Stimulated activated CD8-positive, alpha-beta memory T cell treated with anti-CD3 and anti-CD28 coated beads, Interleukin-15, amount 100 ng/mL, for 4 hours (primary cell): ENCODE data around the gene C15orf39.
"Not testable (repeated sequence)": the region's sequence is repeated elsewhere in the genome, so short reads cannot be mapped to it uniquely, and the experiment has no call there.

Source experiments
- DNase-seq, 2 donors: peaks; one replicate each; pipeline ENCODE4 v3.0.0-alpha.2; 2020; ENCODE audit warnings: low read depth in 2 of 2

Gene C15orf39

DNA sequence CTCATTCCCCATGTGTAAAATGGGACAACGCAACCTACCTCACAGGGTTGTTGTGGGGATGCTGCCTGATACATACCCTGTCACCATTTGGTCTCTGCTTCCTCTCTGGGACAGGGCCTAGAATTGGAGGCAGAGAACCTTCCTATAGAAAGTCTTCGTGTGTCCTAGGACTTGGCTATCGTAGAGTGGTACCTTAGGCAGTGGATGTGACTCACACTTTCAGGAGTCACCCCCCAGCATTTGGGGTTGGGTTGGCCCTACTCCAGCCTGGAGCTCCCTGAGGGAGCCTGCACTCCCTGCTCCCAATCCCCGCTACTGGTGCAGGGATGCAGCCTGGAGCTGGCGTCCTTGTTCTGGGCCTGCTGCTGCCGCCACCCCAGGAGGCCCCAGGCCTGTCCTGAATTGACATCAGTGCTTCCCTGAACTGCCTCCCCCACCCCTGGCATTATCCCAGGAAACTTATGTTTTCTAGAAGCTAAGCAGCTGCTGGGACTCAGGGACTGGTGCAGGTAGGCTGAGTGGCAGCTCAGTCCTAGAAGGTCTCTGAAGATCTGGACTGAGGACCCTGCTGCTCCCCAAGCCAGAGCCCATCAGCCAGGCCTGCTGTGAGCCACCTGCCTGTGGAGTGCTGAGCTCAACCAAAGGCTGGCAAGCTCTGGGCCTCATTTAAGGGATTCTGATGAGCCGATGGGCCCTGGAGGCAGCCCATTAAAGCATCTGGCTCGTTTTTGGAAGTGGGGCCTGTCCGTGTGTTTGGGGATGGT lies 9.9 kb downstream of the C15orf39 start:
- no peak for DNase-seq

DNA sequence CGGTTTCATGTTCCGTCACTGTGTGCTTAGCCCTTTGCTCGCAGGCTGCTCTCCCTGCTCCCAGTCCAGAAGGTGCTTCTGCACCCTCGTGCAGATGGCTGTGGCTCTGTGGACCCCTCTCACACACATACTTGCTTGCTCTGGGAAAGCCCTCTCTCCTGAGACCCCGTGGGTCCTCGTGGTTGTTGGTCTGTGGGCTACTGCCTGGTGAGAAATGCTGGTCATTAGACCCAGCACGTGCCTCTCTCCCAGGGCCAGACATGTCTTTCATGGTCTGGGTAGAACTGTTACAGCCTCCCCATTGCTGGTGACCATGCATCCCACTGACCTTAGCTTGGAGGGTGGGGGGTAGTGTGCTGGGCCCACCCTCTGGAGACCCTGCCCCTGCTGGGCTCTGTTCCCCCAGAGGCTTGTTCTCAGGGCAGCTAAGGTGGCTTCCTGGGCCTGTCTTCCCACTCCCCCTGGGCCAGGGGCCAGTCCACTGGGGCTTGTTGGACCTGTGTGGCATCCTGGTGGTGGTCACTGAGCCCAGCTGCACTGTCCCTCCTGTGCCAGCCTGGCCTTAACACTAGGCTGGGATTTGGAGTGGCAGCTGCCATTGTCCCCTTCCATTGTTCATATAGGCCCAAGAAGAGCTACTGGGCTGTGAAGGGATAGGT lies 10.6 kb downstream of the C15orf39 start:
- no peak for DNase-seq

DNA sequence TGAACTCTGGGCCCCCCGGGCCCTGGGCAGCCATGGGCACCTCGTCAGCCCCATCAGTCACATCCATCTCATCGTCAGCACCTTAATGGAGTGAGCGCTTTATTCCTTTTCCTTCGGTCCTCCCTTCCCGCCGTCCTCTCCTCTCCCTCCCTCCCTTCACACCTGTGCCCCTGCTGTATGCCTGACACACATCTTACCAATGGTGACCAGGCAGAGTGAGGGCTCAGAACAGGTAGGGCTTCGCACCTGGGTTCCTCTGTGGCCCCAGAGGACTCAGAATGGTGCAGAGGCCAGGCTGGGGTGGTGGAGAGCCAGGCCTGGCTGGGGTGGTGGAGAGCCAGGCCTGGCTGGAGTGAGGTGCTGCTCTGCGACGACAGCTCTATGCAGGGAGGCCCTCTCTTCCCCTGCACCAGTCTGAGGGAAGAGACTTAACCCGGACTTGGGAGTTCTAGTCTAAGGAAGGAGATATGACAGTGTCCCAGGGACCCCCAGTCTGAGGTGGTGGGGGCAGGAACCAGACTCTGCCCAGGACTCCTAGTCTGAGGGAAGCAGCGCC lies 11.6 kb downstream of the C15orf39 start:
- DNase-seq = no peak

DNA sequence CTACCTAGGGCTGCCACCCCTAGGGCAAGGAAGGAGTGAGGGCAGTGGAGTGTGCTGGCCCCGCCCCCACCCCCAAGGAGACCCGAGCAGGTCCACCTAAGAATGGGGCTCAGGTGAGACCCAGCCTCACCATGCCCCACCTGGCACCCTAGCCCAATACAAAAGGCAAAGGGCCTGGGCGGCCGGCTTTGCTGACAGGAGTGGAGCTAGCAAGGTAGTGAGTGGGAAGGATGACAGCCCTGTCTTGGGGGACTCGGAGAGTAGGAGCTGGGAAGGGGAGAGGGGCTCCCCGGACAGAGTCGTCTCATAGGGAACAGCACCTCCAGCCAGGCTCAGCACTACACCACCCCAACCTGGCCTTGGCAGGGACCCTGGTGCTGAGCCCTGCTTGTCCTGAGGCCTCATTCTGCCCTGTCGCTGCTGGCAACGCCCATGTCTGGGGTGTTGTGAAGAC lies 12.1 kb downstream of the C15orf39 start:
- DNase-seq = no peak

DNA sequence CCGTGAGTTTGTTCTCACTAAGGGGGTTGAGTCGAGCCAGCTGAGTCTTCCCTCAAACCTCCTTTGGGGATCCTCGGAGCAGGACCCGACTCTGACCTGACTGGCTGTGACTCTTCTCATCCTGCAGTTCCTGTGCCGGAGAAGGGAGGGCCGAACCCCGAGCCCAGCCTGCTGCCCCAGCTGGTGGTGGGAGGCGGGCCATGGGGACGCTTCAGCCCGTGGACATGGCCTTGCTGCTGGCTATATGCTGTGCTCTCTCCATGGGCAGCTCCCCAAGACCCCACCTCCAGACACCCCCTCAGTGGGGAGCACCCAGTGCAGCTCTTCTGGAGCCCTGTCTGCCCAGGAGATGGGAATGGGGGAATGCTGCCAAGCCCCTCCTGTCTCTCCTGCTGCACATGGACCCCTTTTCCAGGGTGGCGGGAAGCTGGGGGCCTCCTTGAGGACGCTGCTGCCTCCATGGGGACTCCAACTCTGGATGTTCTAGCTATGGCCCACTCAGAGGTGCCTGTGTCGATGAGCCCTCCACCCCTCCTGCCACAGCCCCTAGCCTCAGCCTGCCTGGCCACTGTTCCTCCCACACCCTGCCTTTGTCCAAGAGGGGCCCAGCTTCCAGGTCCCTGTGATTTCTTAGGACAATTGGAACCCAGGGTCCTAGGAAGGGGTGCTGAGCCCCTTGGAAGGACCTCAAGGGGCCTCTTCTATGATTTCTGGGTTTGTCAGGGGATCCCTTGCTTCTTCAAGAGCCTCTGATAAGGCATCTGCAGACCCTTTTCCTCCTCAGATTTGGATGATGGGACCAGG lies 12.8 kb downstream of the C15orf39 start:
- no peak for DNase-seq

DNA sequence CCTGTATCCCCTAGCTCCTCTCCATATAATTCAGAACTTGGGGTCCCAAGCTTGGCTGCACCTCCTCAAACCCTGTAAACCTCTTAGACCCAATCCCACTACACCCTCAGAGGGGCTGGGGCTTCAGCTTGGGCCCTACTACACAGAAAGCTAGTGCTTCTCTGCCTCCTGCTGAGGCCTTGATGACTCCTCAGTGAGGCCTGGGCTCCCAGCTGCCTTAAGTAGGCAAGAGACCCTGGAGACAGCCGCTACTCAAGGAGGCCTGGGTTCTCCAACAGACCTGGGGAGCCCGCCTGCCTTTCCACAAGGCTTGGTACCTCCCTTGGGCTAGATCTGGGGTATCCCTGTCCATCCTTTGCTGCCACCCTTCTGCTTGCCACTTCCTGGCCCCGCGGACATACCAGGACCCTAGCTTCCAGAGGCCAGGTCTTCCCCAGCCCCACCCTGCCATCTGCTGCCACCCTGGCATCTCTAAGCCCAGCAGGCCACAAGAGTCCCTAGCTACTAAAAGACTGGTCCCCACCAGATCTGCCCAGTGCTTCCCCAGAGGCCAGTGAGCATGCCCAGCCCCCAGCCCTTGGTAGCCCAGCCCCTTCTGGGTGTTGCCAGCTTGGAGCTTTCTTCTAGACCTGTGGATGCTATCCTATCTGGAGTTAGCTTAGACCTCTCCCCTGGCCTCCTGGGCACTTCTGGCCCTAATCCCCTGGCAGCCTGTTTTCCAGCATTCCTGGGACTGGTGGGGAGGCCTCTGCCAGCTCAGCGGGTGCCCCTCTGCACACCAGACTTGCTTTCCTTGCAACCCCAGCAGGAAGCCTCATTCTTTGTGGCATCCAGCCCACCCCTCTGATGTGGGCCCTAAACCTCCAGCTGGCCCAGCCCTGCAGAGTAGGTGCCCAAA lies 13.7 kb downstream of the C15orf39 start:
- no peak for DNase-seq

DNA sequence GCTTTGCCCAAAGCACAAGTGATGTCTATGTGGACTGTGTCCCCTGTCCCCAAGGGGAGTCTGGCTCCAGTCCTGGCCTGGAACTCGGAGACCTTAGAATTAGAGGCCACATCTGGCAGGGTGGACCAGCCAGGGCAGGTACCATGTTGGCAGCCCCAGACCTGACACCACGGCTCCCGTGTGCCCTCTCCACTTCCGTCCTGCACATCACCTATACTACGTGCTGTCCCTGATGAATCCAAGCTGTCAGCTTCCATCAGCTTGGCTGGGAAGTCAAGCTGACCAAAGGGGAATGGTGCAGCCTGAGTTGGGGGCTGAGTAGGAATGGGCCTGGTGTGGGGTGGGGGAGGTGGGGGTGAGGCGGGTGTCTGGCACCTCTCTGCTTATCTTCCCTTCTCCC lies 15.3 kb downstream of the C15orf39 start:
- DNase-seq = no peak

DNA sequence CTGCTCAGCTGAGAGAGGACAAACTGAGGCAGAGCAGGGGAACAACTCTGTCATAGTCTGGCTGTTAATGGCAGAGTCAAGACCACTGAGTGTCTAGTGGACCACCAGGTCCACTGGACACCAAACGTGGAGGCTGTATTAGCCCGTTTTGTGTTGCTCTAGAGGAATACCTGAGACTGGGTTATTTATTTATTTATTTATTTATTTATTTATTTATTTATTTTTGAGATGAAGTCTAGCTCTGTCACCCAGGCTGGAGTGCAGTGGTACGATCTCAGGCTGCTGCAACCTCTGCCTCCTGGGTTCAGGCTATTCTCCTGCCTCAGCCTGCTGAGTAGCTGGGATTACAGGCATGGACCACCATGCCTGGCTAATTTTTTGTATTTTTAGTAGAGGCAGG lies 15.9 kb downstream of the C15orf39 start:
- DNase-seq = not testable (repeated sequence)

DNA sequence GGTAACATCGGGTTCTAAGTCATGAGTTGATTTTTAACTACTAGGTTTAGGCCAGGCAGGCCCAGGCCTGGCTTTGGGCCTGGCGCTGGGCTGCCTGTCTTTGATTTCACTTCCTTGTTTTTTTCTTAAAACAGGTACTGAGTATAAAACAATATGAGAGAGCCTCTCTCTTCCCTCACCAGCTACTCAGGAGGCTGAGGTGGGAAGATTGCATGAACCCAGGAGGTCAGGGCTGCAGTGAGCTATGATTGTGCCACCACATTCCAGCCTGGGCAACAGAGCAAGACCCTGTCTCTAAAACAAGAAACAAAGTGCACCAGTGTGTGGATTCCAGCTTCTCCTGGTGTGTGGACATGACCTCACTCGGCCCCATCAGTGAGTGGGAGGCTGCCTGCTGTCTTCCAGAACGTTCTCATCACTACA lies 17.8 kb downstream of the C15orf39 start:
- DNase-seq = not testable (repeated sequence)

DNA sequence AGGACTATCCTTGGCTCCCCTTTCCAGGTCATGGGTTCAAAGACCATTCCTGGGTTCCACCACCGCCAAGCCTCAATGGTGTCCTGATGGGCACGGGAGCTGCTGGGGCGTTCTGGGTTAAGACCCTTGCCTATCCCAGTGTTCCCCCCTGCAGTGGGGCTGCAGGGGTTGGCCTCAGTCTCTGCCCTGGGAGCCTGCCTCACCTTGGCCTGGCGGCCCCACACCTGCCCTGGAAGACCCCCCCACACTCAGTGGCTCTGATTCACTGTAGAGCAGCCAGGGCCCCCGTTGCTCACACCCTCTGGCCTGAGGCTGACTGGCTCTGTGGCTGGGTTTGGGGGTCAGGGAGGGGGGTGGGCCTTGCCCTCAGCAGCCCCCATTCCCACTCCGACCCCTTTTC lies 22.0 kb downstream of the C15orf39 start:
- no peak for DNase-seq

DNA sequence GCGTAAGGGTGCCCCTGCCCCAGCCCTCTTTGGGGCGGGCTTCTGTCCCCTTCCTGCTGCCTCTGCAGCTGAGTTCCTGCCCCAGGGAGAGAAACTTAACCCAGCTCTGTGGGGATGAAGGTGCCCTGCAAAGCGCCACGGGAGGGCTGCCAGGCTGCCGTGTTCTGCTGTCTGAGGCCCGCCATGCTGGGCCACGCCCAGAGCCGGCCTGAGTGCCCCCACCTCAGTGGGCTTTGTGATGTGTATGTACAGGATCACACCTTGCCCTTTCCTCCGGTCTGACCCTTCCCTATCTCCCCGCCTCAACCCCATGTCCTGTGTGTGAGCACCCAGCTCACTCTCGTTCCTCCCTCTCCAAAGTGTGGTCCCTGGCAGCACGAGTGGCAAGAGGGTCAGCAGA lies 22.6 kb downstream of the C15orf39 start:
- no peak for DNase-seq

DNA sequence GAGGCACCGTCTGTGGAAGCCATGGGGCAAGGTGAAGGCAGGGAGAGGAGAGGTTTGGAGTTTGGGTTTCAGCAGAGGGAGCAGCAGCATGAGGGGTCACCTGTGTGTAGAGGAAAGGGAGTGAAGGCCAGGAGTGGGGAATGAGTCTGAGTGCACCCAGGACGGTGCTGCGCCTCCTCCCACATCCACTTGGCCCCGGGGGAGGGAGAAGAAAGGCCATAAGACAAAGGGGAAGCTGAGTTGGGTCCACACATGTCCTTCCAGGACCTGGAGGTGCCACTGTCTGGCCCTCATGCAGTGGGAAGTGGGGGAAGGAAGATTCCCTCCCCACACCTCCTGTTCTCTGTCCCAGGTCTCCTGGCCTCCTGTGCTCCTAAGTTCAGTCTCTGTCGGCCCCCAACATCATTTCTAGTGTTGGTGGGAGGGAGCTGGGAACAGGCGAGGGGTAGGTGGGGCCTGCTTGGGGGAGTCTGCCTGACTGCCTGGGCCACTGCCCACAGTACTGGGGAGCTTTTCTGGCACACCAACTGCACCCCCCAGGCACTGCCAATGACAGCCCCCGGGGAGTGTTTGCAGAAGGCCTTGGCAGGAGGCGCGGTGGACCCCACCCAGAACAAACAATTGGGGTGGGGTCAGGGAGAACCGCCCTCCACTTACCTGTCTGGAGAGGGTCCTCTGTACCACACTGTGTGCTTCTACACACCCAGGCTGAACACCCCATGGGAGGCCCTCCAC lies 23.6 kb downstream of the C15orf39 start:
- DNase-seq = not testable (repeated sequence)

DNA sequence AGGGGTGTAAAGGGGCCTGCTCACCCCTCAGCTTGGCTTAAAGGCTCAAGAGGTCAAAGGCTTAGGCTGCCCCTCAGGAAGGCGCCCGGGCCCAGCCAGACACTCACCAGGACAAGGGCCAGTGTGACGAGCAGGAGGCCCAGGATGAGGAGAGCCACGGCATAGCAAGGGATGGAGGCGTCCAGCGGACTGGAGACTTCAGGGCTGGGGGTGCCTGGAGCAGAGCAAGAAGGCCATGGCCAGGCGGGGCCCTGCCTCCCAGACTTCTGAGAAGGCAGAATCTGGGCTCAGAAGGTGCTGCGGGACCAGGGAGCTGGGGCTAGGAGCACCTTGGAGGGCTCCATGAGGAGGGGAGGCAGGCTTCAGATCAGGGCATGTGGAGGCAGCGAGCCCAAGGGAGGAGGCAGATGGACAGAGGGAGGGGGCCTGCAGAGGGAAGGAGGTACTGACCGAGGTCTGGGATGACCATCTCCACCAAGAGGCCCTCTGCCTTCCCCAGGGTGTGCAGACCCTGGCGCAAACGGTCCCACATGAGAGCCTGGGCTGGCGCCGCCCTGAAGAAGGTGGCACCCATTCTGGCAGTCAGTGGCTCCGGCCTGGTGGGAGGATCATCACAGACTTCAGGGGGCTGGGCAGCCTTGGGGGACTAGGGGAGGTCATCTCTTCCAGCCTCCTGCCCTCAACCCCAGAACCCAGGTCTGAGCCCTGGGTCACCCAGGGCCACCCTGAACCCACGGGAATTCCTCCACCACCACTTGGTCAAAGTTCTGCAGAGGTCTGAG lies 24.5 kb downstream of the C15orf39 start:
- no peak for DNase-seq

DNA sequence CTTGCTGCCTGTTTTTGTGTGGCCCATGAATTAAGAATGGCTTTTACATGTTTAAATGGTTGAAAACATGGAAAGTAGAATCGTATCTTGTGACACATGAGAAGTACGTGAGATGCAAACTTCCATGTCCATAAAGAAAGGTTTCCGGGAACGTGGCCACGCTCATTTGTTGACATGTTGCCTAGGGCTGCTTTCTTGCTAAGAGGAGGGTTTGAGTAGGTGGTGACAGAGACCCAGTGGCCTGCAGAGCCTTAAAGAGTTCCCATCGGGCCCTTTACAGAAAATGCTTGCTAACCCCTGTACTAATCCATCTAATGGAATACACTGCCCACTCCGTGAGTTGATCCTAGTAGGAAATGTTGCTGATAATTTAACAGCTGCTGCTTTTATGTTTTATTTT lies 25.4 kb downstream of the C15orf39 start:
- DNase-seq = not testable (repeated sequence)

DNA sequence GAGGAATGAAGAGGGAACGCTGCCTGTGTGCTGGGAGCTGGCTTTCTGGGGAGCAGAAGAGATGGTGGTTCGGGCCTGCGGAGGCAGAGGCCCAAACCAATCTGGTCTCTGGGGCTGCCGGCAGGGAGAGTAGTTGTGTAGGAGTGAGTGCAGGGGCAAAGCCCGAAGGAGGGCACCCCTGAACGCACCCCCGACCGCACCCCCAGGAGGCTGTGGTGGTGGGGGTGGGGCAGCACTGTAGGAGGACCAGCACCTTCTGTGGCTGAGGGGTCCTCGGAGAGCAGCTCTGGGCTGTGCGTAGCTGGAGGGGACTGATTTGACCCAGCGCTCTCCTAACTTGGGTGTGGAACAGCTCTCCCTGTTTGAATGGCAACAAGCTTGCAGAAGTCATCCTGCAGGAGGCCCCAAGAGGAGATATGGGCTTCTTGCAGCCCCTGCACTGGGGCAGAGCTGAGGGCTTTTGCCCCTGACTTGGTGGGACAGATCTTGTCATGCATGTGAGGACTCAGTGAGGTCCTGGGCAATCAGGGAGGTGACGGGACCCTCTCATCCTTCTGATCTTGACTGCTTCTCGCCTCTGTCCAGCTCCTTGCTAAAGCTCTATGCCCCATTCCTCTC lies 26.1 kb downstream of the C15orf39 start:
- no peak for DNase-seq

DNA sequence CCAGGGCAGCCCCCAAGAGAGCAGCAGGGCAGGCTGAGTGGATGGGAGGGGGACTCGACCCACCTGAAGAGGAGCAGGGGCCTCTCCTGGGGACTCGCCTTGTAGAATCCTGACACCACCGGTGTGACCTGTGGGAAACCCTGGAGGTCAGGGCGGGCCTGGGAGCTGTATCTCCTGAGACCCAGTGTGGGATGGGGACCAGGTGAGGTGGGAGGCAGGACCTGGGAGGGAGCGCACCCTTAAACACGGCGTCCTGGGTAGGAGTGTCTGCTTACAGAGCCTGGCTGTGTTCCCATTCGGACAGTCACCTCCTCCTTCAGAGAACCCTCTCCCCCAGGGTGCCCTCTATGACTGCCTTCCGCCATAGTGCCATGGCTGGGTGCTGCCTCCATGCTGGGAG lies 27.1 kb downstream of the C15orf39 start:
- no peak for DNase-seq

DNA sequence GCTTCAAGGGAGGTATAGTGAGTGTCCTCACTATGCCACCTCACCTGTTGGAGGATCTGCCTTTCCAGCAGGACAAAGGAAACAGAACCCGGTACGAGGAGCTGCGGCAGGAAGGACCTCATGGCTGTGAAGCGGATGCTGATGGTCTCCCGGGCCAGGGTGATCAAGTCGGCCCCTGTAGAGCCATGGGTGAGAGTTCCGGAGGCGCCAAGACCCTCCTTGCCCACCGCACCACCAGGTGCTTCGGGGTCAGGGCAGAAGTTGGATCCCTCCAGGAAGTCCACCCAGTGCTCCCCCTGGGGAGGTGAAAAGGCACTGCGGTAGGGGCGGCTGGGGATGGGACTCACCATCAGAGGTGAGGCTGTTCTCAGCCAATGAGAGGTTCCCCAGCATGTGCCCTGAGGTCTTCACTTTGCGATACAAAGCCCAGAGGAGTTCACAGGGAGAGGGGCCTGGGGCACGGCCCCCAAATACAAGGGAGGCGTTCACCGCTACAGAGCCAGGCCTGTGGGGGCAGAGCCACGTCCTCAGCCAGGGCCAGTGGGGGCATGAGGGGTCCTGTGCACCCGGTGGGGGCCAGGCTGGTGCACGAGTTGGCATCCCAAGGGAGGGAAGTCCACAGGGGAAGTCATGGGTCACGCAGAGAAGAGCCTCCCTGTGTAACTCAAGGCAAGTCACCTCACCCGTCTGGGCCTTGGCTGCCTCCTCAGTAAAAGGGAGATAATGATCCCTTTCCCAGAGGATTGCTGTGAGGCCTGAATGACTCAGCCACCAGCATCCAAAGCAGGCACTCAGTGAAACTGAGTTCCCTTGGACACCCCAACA lies 27.7 kb downstream of the C15orf39 start:
- no peak for DNase-seq

DNA sequence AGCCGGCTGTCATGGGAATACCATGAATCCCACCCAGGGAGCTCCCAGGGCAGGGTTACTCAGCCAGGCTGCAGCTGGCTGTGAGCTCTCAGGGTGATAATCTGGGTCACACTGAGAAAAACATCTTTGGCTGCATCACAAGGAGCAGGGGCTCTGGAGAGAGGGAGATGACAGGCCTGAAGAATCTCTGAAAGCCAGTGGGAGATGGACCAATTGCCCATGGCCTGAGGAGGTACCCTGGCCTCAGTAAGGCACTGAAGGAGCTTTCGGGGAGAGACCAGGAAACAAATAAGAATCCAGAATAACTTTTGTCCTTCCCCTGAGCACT lies 28.3 kb downstream of the C15orf39 start:
- no peak for DNase-seq
